Measurements from ENCODE around the gene C11orf21. TPM values are rescaled to one million over a fixed set of nuclear protein-coding genes. Genes with fewer than 3 reads are reported as not detected.

Gene C11orf21
- total and polyA plus RNA-seq, 9 of the 15 experiments (the other 6 are each of a cell fraction or from before 2014, with no cell fraction given) = 0.10 to 2.6 (median 2.0) TPM

DNA sequence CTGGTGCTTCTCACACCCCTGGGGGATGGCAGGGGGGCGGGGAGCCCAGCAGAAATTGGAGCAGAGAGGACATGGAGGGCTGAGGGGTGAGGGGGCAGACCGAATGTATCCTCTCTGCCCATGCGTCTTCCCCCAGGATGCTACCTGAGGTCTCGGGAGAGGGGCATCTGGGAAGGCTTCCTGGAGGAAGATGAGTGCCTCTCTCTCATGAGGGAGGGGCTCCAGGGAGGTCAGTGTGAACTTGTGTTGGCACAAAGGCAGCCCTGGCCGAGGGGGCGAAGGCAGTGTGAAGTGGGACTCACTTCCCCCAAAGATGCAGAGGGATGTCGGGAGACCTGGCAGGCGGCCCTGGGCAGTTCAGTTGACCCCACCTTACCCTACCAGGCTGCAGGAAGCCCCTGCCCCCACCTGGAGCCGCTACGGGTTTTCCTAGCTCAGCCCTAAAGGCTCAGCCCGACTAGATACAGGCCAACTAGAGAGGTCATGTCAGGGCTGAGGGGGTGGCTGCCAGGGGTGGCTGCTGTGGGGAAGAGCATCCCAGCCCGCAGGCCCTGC is 41.7 kb downstream of the C11orf21 start:
- Histone ChIP-seq H3K79me2 (ENCODE audit: control insufficient read depth, insufficient read depth, low read length) (no peaks in the 10 kb centered on the region), H3K4me1 (replicated peaks in 1 of 2; ENCODE audit: control insufficient read depth in 2 of 2, insufficient read depth in 2 of 2, low read length in 2 of 2) (peaks cover 0 to 41% of the 10 kb centered on the region in 2 experiments; a peak in 1 of 5 replicates), H4K20me1 (replicated peaks; ENCODE audit: control insufficient read depth, insufficient read depth, low read length) (peaks cover 12% of the 10 kb centered on the region; the same call in 1 of the 2 replicates), H3K27ac (ENCODE audit: extremely low read depth, low read depth, low read length) (no peak overlapping the region), H3K36me3 (ENCODE audit: control insufficient read depth, insufficient read depth, low read length) (no peaks in the 10 kb centered on the region), H3K9ac (ENCODE audit: insufficient read depth in 1 of 2, low read depth in 2 of 2, low read length in 2 of 2) (no peak overlapping the region), H2AFZ (ENCODE audit: low read depth, low read length) (no peak overlapping the region), H3K9me3 (replicated peaks; ENCODE audit: control insufficient read depth, insufficient read depth, low read depth, low read length) (no peaks in the 10 kb centered on the region), H3K9me1 (ENCODE audit: control insufficient read depth, insufficient read depth, low read length) (no peaks in the 10 kb centered on the region), H3K27me3 (ENCODE audit: control insufficient read depth in 2 of 2, insufficient read depth in 2 of 2, low read length in 2 of 2) (peaks cover 32 to 79% of the 10 kb centered on the region in 2 experiments), H3K4me3 (no peak overlapping the region), H3K4me2 (ENCODE audit: insufficient read depth, low read length) (no peak overlapping the region)
- no peak for TF ChIP-seq ZNF121 (CRISPR knock-in tag; conservative IDR thresholded peaks at IDR 0.05)
- TF ChIP-seq CHD2 (IDR thresholded peaks at IDR 0.05; ENCODE audit: low read depth, low read length) = no peak
- TF ChIP-seq HINFP (tag; conservative IDR thresholded peaks at IDR 0.05; ENCODE audit: low read depth) = no peak
- TF ChIP-seq ZFP36 (IDR thresholded peaks at IDR 0.05; ENCODE audit: low read depth, low read length, partially characterized antibody) = peak; percentile 65
- 0% methylated on average over 12 of the region's 12 CpGs for WGBS (ENCODE audit: insufficient coverage, low coverage, missing lambda C conversion rate)
- ChIA-PET POLR2A (no interaction called here), CTCF (ENCODE audit: low intra/inter-chr PET ratio) (no interaction called here)
- FAIRE-seq (no peak), ATAC-seq (no peak), DNase-seq (ENCODE audit: extremely low read depth in 1 of 4, low spot score in 3 of 4) (no peak)
- no TSS peak for BruUV-seq (replicated peaks)
- in situ Hi-C loops (cut with MboI) = no loop called here
- intact Hi-C loops (cut with micrococcal nuclease) = no loop called here

GRCh38 chr11:2259466-2259830 is 42.3 kb downstream of the C11orf21 start:
- H3K27ac ChIP-seq (ENCODE audit: extremely low read depth, low read depth, low read length) = no peak overlapping the region
- no peaks in the 10 kb centered on the region for H3K79me2 ChIP-seq (ENCODE audit: control insufficient read depth, insufficient read depth, low read length)
- no peak overlapping the region for H3K4me3 ChIP-seq
- no peak for ATAC-seq
- H3K36me3 ChIP-seq (ENCODE audit: control insufficient read depth, insufficient read depth, low read length) = no peaks in the 10 kb centered on the region
- H3K4me2 ChIP-seq (ENCODE audit: insufficient read depth, low read length) = no peak overlapping the region
- BruUV-seq (replicated peaks) = no TSS peak
- H3K9ac ChIP-seq (ENCODE audit: insufficient read depth in 1 of 2, low read depth in 2 of 2, low read length in 2 of 2) = no peak overlapping the region
- POLR2A ChIA-PET = no interaction called here
- H3K4me1 ChIP-seq (replicated peaks in 1 of 2; ENCODE audit: control insufficient read depth in 2 of 2, insufficient read depth in 2 of 2, low read length in 2 of 2) = peaks cover 0 to 41% of the 10 kb centered on the region in 2 experiments; a peak in 1 of 5 replicates
- peaks cover 27 to 76% of the 10 kb centered on the region in 2 experiments for H3K27me3 ChIP-seq (ENCODE audit: control insufficient read depth in 2 of 2, insufficient read depth in 2 of 2, low read length in 2 of 2)
- intact Hi-C loops (cut with micrococcal nuclease) = no loop called here
- no peak for DNase-seq (ENCODE audit: extremely low read depth in 1 of 4, low spot score in 3 of 4)
- 2% methylated on average over 5 of the region's 8 CpGs for WGBS (ENCODE audit: insufficient coverage, low coverage, missing lambda C conversion rate)
- no peak overlapping the region for H2AFZ ChIP-seq (ENCODE audit: low read depth, low read length)
- in situ Hi-C loops (cut with MboI) = no loop called here
- H3K9me3 ChIP-seq (replicated peaks; ENCODE audit: control insufficient read depth, insufficient read depth, low read depth, low read length) = no peaks in the 10 kb centered on the region
- H3K9me1 ChIP-seq (ENCODE audit: control insufficient read depth, insufficient read depth, low read length) = no peaks in the 10 kb centered on the region
- no peak for FAIRE-seq
- CTCF ChIA-PET (ENCODE audit: low intra/inter-chr PET ratio) = no interaction called here
- peaks cover 12% of the 10 kb centered on the region; the same call in 1 of the 2 replicates for H4K20me1 ChIP-seq (replicated peaks; ENCODE audit: control insufficient read depth, insufficient read depth, low read length)
- no peak for TF ChIP-seq ZEB2 (IDR thresholded peaks at IDR 0.05)
- no peak for TF ChIP-seq POLR2G (IDR thresholded peaks at IDR 0.05; ENCODE audit: low read depth, low read length)
- no peak for TF ChIP-seq ZNF584 (CRISPR knock-in tag; IDR thresholded peaks at IDR 0.05; ENCODE audit: low read depth)
- TF ChIP-seq CREM (IDR thresholded peaks at IDR 0.05; ENCODE audit: low read depth) = no peak
- TF ChIP-seq, protein P1, sequence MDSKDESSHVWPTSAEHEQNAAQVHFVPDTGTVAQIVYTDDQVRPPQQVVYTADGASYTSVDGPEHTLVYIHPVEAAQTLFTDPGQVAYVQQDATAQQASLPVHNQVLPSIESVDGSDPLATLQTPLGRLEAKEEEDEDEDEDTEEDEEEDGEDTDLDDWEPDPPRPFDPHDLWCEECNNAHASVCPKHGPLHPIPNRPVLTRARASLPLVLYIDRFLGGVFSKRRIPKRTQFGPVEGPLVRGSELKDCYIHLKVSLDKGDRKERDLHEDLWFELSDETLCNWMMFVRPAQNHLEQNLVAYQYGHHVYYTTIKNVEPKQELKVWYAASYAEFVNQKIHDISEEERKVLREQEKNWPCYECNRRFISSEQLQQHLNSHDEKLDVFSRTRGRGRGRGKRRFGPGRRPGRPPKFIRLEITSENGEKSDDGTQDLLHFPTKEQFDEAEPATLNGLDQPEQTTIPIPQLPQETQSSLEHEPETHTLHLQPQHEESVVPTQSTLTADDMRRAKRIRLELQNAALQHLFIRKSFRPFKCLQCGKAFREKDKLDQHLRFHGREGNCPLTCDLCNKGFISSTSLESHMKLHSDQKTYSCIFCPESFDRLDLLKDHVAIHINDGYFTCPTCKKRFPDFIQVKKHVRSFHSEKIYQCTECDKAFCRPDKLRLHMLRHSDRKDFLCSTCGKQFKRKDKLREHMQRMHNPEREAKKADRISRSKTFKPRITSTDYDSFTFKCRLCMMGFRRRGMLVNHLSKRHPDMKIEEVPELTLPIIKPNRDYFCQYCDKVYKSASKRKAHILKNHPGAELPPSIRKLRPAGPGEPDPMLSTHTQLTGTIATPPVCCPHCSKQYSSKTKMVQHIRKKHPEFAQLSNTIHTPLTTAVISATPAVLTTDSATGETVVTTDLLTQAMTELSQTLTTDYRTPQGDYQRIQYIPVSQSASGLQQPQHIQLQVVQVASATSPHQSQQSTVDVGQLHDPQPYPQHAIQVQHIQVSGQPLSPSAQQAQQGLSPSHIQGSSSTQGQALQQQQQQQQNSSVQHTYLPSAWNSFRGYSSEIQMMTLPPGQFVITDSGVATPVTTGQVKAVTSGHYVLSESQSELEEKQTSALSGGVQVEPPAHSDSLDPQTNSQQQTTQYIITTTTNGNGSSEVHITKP (IDR thresholded peaks at IDR 0.05; ENCODE audit: partially characterized antibody) = no peak
- TF ChIP-seq CHCHD3 (CRISPR knock-in tag; IDR thresholded peaks at IDR 0.05) = no peak

Measured in K562 (cell line).